Keratinocyte (primary cell): ENCODE measurements around the gene PCDHGC3. TPM values are rescaled to one million over a fixed set of nuclear protein-coding genes. Genes with fewer than 3 reads are reported as not detected.

Experiments used
- DNase-seq: peaks from one replicate; pipeline ENCODE4 v3.0.0-alpha.2; 2011; ENCODE audit warnings: low read depth, missing footprints, low spot score
- FAIRE-seq: peaks from 2 replicates; lab custom pipeline; 2011; peaks lifted over from hg19 to GRCh38; lab: Jason Lieb, UNC
- H2AFZ ChIP-seq: 2 replicates; pipeline ENCODE4 v1.6.0; 2012; ENCODE audit warnings: low read length, control low read depth, inconsistent platforms; ENCODE audit not compliant: control insufficient read depth
- H3K27ac ChIP-seq: 2 replicates; pipeline ENCODE4 v1.5.1; 2011; ENCODE audit warnings: low read length; ENCODE audit not compliant: control insufficient read depth, insufficient read depth
- H3K27me3 ChIP-seq: 3 replicates; pipeline ENCODE4 v1.6.0; 2011; ENCODE audit warnings: low read length; ENCODE audit not compliant: control insufficient read depth, insufficient read depth; ENCODE audit errors: extremely low read depth
- H3K36me3 ChIP-seq, 2 experiments: 2 replicates in 1 of 2; 3 replicates in 1 of 2; pipeline ENCODE4 v1.5.1; 2011; ENCODE audit warnings: low read length in 2 of 2, mild to moderate bottlenecking in 1 of 2; ENCODE audit not compliant: control insufficient read depth in 2 of 2, insufficient read depth in 2 of 2; ENCODE audit errors: extremely low read depth in 1 of 2
- H3K4me1 ChIP-seq: 3 replicates; pipeline ENCODE4 v1.5.1; 2011; ENCODE audit warnings: low read length; ENCODE audit not compliant: control insufficient read depth, insufficient read depth; ENCODE audit errors: extremely low read depth
- H3K4me2 ChIP-seq: 3 replicates; pipeline ENCODE4 v1.6.0; 2011; ENCODE audit warnings: low read depth, low read length; ENCODE audit not compliant: control insufficient read depth, insufficient read depth; ENCODE audit errors: extremely low read depth
- H3K4me3 ChIP-seq, 3 experiments: fragments of 200-600 bp in 1 of 3; sonication (generic) in 1 of 3; 2 replicates in 2 of 3; 3 replicates in 1 of 3; pipeline ENCODE4 v1.5.1; 2011 to 2016; ENCODE audit warnings: low read length in 3 of 3, mild to moderate bottlenecking in 3 of 3, control low read depth in 2 of 3, inconsistent platforms in 1 of 3, low read depth in 1 of 3, mixed read lengths in 1 of 3, mixed run types in 1 of 3, moderate library complexity in 1 of 3; ENCODE audit not compliant: control insufficient read depth in 2 of 3, insufficient read depth in 2 of 3; ENCODE audit errors: extremely low read depth in 1 of 3
- H3K79me2 ChIP-seq: 2 replicates; pipeline ENCODE4 v1.6.0; 2012; ENCODE audit warnings: low read length; ENCODE audit not compliant: control insufficient read depth, insufficient read depth
- H3K9ac ChIP-seq: 3 replicates; pipeline ENCODE4 v1.6.0; 2011; ENCODE audit warnings: low read length; ENCODE audit not compliant: control insufficient read depth, insufficient read depth; ENCODE audit errors: extremely low read depth
- H3K9me1 ChIP-seq: 3 replicates; pipeline ENCODE4 v1.6.0; 2011; ENCODE audit warnings: low read length; ENCODE audit not compliant: control insufficient read depth, insufficient read depth; ENCODE audit errors: extremely low read depth
- H3K9me3 ChIP-seq: 2 replicates; pipeline ENCODE4 v1.5.1; 2012; ENCODE audit warnings: low read depth, low read length; ENCODE audit not compliant: control insufficient read depth
- H4K20me1 ChIP-seq: 3 replicates; pipeline ENCODE4 v1.6.0; 2011; ENCODE audit warnings: low read length; ENCODE audit not compliant: control insufficient read depth, insufficient read depth; ENCODE audit errors: extremely low read depth
- CTCF ChIP-seq, 3 experiments: IDR thresholded peaks in 1 of 3; conservative IDR thresholded peaks in 1 of 3; optimal IDR thresholded peaks in 1 of 3; 2 replicates in 2 of 3; 3 replicates in 1 of 3; pipeline versions ENCODE3 to v1.5.1; 2011; ENCODE audit warnings: low read length in 3 of 3, mild to moderate bottlenecking in 3 of 3, moderate library complexity in 2 of 3, control low read depth in 1 of 3, inconsistent platforms in 1 of 3; ENCODE audit not compliant: insufficient read depth in 2 of 3; ENCODE audit errors: extremely low read depth in 1 of 3
- EZH2 ChIP-seq: IDR thresholded peaks from one replicate; pipeline ENCODE4 v1.6.1; 2012; ENCODE audit warnings: inconsistent platforms, mild to moderate bottlenecking, low read length, moderate library complexity
- dilution Hi-C: fragments of 300-500 bp; cut with MboI; formaldehyde crosslinking; loops from one replicate; pipeline ENCODE4 v1.7.0; 2020; ENCODE audit warnings: low sequenced_read_pairs; ENCODE audit not compliant: extremely low pct_ligation_motif_present
- polyA plus RNA-seq, 5 experiments: library from polyadenylated mRNA; depleted of rRNA in 3 of 5; stranded (reverse) in 3 of 5; stranded (forward) in 1 of 5; unstranded in 1 of 5; fragments of >200 nt; gene quantifications; 1 replicate in 1 of 5; 2 replicates in 3 of 5; 3 replicates in 1 of 5; pipeline versions ENCODE4 v1.2.1 to v1.2.3, GENCODE V29; 2011 to 2012; ENCODE audit warnings: missing spikeins in 2 of 5, low read depth in 1 of 5, low replicate concordance in 1 of 5

Gene PCDHGC3
- polyA plus RNA-seq, 1 donor (not counting 4 experiments of a cell fraction or from before 2014, with no cell fraction given), result 15.2 TPM

GRCh38 chr5:141485321-141486055, 9.7 kb downstream of the PCDHGC3 start:
- H3K4me2 ChIP-seq, result peak overlapping the region; percentile 69
- H3K4me3 ChIP-seq, result peak overlapping the region in 1 of 3 experiments; percentile 34
- H3K4me1 ChIP-seq, result peaks cover 21% of the 10 kb centered on the region
- no peaks in the 10 kb centered on the region for H3K27me3 ChIP-seq
- DNase-seq, result no peak
- no peaks in the 10 kb centered on the region for H3K79me2 ChIP-seq
- peaks cover 0 to 3% of the 10 kb centered on the region in 2 experiments for H3K36me3 ChIP-seq
- no peaks in the 10 kb centered on the region for H3K9me1 ChIP-seq
- H2AFZ ChIP-seq, result no peak overlapping the region
- no peak for FAIRE-seq
- no peaks in the 10 kb centered on the region for H3K9me3 ChIP-seq
- H3K27ac ChIP-seq, result no peak overlapping the region
- H4K20me1 ChIP-seq, result no peaks in the 10 kb centered on the region
- dilution Hi-C loops, result no loop called here
- H3K9ac ChIP-seq, result no peak overlapping the region
- TF ChIP-seq CTCF (optimal IDR thresholded peaks at IDR 0.05 in 1 of 3, IDR thresholded peaks at IDR 0.05 in 1 of 3, conservative IDR thresholded peaks at IDR 0.05 in 1 of 3; ENCODE audit: extremely low read depth in 1 of 3, insufficient read depth in 2 of 3, low read length in 3 of 3) (no peak), EZH2 (no peak)

GRCh38 chr5:141486091-141486490, 10.3 kb downstream of the PCDHGC3 start:
- no peak for DNase-seq

More at GRCh38 chr5:141486091-141486490, 10.3 kb downstream of the PCDHGC3 start:
- Histone ChIP-seq H3K9me3 (no peaks in the 10 kb centered on the region), H3K9me1 (no peaks in the 10 kb centered on the region), H3K27ac (no peak overlapping the region), H3K4me1 (peaks cover 21% of the 10 kb centered on the region), H3K9ac (no peak overlapping the region), H4K20me1 (no peaks in the 10 kb centered on the region), H3K79me2 (no peaks in the 10 kb centered on the region), H3K4me3 (no peak overlapping the region), H2AFZ (no peak overlapping the region), H3K36me3 (peaks cover 0 to 3% of the 10 kb centered on the region in 2 experiments), H3K4me2 (no peak overlapping the region), H3K27me3 (no peaks in the 10 kb centered on the region)
- TF ChIP-seq CTCF (optimal IDR thresholded peaks at IDR 0.05 in 1 of 3, IDR thresholded peaks at IDR 0.05 in 1 of 3, conservative IDR thresholded peaks at IDR 0.05 in 1 of 3; ENCODE audit: extremely low read depth in 1 of 3, insufficient read depth in 2 of 3, low read length in 3 of 3), result no peak
- no peak for TF ChIP-seq EZH2
- no peak for FAIRE-seq
- dilution Hi-C loops, result no loop called here
